Measurements from ENCODE around the gene C8A.

The C8A gene

GRCh38 chr1:56910441-56910985 lies 55.9 kb downstream of the C8A start:
- Histone ChIP-seq H3K9ac (ENCODE audit: low read depth, low read length) (no peak overlapping the region), H4K20me1 (ENCODE audit: insufficient read depth, low read length) (no peaks in the 10 kb centered on the region), H3K4me3 (ENCODE audit: low read depth in 1 of 2, low read length in 2 of 2) (no peak overlapping the region), H3K4me2 (ENCODE audit: insufficient read depth, low read length) (no peak overlapping the region), H3K27ac (ENCODE audit: low read length) (no peak overlapping the region), H2AFZ (ENCODE audit: low read depth, low read length) (no peak overlapping the region), H3K36me3 (ENCODE audit: insufficient read depth, low read length) (no peaks in the 10 kb centered on the region), H3K27me3 (ENCODE audit: insufficient read depth, low read length, poor library complexity) (peaks cover 8% of the 10 kb centered on the region), H3K79me2 (ENCODE audit: insufficient read depth, low read length) (no peaks in the 10 kb centered on the region), H3K4me1 (ENCODE audit: insufficient read depth, low read length) (no peaks in the 10 kb centered on the region), H3K9me3 (ENCODE audit: insufficient read depth, low read length, severe bottlenecking) (no peaks in the 10 kb centered on the region)
- ATAC-seq (ENCODE audit: insufficient read depth, low read depth): no peak
- no peak for DNase-seq
- TF ChIP-seq EZH2 (IDR thresholded peaks at IDR 0.05; ENCODE audit: borderline replicate concordance, low read depth, low read length, severe bottlenecking) (no peak), CTCF (IDR thresholded peaks at IDR 0.05; ENCODE audit: borderline replicate concordance, extremely low read depth, low read length, poor library complexity, severe bottlenecking) (no peak)

- no peak overlapping the region for H3K4me3 ChIP-seq (ENCODE audit: low read depth in 1 of 2, low read length in 2 of 2)
- no peak overlapping the region for H3K27ac ChIP-seq (ENCODE audit: low read length)
- H3K9me3 ChIP-seq (ENCODE audit: insufficient read depth, low read length, severe bottlenecking): no peaks in the 10 kb centered on the region
- H3K4me2 ChIP-seq (ENCODE audit: insufficient read depth, low read length): no peak overlapping the region
- H4K20me1 ChIP-seq (ENCODE audit: insufficient read depth, low read length): no peaks in the 10 kb centered on the region
- H3K36me3 ChIP-seq (ENCODE audit: insufficient read depth, low read length): no peaks in the 10 kb centered on the region
- DNase-seq: no peak
- ATAC-seq (ENCODE audit: insufficient read depth, low read depth): no peak
- TF ChIP-seq EZH2 (IDR thresholded peaks at IDR 0.05; ENCODE audit: borderline replicate concordance, low read depth, low read length, severe bottlenecking) (no peak), CTCF (IDR thresholded peaks at IDR 0.05; ENCODE audit: borderline replicate concordance, extremely low read depth, low read length, poor library complexity, severe bottlenecking) (no peak)
- H3K27me3 ChIP-seq (ENCODE audit: insufficient read depth, low read length, poor library complexity): peaks cover 8% of the 10 kb centered on the region
- no peak overlapping the region for H3K9ac ChIP-seq (ENCODE audit: low read depth, low read length)
- no peaks in the 10 kb centered on the region for H3K4me1 ChIP-seq (ENCODE audit: insufficient read depth, low read length)
- H2AFZ ChIP-seq (ENCODE audit: low read depth, low read length): no peak overlapping the region
- H3K79me2 ChIP-seq (ENCODE audit: insufficient read depth, low read length): no peaks in the 10 kb centered on the region
These were observed 56.7 kb downstream of the C8A start for GRCh38 chr1:56911098-56911938.

GRCh38 chr1:56912325-56912724 lies 57.7 kb downstream of the C8A start:
- DNase-seq (no peak), ATAC-seq (ENCODE audit: insufficient read depth, low read depth) (no peak)
- Histone ChIP-seq H3K27me3 (ENCODE audit: insufficient read depth, low read length, poor library complexity) (peaks cover 8% of the 10 kb centered on the region), H3K9ac (ENCODE audit: low read depth, low read length) (no peak overlapping the region), H4K20me1 (ENCODE audit: insufficient read depth, low read length) (no peaks in the 10 kb centered on the region), H3K4me2 (ENCODE audit: insufficient read depth, low read length) (no peak overlapping the region), H3K9me3 (ENCODE audit: insufficient read depth, low read length, severe bottlenecking) (no peaks in the 10 kb centered on the region), H3K4me1 (ENCODE audit: insufficient read depth, low read length) (no peaks in the 10 kb centered on the region), H3K4me3 (ENCODE audit: low read depth in 1 of 2, low read length in 2 of 2) (no peak overlapping the region), H3K36me3 (ENCODE audit: insufficient read depth, low read length) (no peaks in the 10 kb centered on the region), H3K27ac (ENCODE audit: low read length) (no peak overlapping the region), H2AFZ (ENCODE audit: low read depth, low read length) (no peak overlapping the region), H3K79me2 (ENCODE audit: insufficient read depth, low read length) (no peaks in the 10 kb centered on the region)
- TF ChIP-seq EZH2 (IDR thresholded peaks at IDR 0.05; ENCODE audit: borderline replicate concordance, low read depth, low read length, severe bottlenecking) (no peak), CTCF (IDR thresholded peaks at IDR 0.05; ENCODE audit: borderline replicate concordance, extremely low read depth, low read length, poor library complexity, severe bottlenecking) (no peak)

Measured in DND-41 (cell line).